EH (cell line): Measurements from ENCODE around the gene DCDC2C.
"Not testable (repeated sequence)": the region's sequence is repeated elsewhere in the genome, so short reads cannot be mapped to it uniquely, and the experiment has no call there.

ENCODE experiments used
- DNase-seq: peaks from one replicate; pipeline ENCODE4 v3.0.0-alpha.2; 2015; ENCODE audit warnings: low read depth

The DCDC2C gene

DNA sequence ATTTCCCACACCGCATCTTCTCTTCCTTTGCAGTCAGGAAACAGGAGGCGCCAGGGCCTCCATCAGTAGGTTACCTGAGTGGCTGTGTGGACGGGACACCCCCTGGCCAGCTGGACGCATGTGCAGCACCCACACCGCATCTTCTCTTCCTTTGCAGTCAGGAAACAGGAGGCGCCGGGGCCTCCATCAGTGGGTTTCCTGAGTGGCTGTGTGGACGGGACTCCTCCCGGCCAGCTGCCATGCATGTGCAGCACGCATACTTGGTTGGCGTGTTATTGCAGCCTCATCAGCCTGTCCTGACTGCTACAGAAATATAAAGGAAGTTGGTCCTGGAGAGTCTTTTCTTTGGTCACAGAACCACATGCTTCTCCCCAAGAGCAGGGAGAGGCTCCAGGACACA is 74.6 kb downstream of the DCDC2C start:
- DNase-seq: no peak

DNA sequence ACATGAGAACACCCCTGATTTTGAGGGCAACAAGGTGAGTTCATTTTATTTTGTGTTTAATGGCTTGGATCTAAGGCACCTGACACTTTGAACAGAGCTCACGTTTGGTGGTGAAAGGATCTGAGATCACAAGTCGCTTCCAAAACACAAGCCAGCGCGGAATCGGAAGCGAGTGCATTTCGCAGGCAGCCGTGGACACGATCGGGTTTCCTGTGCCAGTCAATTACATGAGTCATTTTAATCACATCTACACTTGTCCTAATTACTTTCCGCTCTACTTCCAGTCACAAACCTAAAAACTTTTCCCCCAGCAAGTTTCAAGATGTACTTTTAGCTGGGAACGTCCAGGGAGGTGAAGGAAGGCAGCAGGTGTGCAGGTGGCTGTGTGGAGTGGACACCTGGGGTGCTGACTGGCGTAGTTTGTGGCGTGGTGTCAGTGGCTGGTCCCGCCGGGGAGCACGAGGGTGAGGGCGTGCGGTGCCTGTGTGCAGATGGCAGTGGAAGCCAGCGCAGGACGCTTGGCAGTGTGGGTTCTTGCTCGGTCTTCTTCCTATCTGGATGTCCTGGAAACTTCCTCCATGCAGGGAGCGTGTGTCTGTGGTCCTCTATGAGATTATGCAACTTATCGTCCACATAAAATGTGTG is 75.6 kb downstream of the DCDC2C start:
- DNase-seq: no peak

DNA sequence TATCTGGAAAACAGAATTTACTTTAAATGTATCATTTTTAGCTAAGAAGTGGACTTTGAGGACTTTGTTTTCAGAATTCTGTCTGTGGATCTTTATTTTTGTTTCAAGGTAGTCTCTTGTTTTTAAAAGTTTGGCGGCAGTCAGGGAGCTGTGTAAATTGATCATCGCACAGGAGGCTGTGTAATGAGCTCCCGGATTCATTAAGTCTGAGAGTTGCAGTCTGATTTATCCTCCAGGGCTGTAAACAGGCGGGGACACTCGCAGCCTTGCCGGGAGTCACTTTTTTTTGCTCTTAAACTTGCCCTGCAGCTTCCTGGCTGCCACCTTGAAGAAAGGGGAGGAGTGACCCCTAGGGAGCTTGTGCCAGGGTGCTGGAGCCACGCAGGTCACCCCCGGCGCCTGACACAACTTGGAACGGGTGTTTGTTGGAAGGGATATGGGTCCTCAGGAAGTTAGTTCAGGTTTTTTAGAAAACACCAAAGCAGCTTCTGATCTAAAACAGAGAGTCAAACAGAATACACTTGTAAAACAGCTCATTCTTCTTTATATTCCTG is 76.2 kb downstream of the DCDC2C start:
- no peak for DNase-seq

DNA sequence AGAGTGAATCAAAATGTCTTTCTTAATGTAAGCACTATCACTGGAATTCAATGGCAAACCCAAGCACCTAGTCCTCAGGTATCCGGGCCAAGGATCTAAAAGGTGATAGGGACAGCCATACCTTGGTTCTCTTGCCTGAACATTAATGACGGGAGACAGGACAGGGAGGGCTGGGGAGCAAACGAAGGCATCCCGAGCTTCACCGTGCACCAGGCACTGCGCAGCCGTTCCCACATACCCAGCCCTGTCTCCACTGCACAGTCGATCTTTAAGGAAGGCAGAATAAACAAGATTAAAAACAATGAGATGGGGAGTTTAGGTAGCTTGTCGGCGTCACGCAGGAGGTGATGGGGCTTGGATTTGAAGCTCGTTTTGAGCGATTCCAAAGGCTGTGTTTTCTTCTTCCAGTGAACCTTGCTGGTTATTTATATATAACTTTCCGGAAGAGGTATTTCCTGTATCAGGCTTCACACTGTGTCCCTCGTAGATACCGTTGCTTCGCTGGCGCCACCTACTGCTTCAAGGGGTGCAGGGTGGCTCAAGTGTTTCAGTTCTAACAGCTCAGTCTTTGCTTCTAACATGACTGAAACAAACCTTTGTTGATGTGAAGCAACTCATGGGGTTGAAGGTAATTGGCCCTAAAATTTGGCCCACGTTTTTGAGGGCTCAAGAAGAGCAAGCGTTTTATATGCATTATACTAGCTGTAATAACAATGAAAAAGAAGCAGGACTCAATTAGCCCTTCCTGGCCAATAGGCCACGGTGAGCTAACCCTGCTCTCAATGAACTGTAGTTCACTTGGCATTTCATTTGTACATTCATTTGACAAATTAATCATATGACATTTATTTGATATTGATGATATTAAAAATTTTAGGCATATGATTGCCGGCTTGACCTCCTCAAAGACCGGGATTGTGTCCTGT is 77.4 kb downstream of the DCDC2C start:
- DNase-seq: no peak

DNA sequence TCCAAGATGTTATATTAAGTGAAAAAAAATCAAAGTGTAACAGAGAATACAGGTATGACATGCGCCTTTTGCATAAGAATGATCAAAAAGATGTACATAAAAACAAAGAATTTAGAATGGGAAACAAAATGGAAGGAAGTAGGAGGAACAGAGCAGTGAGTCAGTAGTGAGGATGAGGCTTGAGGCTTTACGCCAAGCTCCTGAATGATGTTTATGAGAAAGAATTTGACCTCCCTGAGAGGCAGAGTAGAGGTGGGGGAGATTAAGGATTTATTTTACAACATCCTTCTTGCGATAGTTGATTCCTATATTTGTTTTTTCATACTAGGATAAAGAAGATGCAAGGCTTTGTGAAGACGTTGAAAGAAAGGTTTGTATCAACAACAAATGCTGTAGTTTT is 81.4 kb downstream of the DCDC2C start:
- DNase-seq: peak; percentile 7

DNA sequence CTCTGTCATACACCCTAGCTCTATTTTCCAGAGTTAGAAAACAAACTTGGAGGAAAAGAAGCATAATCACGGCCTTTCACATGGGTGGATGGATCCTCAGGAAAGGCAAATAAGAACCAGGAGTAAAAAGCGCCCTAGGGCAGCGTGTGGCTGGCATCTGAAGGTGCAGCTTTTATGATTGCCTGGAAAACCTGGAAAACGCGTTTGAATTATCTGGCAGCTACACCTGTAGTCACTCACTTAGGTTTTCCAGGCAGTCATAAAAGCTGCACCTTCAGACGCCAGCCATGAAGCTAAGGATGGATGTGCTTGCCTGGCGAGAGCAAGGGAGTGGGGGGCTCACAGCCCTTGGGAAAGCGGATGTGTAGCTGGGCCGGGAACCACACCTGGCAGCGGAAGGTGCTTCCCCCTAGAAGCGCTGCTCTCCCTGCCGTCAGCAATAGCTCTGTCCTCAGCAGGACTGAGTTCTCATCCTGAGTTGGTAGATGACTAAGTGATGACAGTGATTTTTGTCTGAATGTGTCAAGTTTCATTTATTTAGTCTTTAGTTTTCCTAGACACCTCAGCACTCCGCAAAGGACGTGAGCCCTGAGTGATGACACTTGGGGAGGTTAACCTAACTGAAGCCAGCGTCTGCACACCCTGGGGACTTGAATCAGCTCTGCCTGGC is 82.0 kb downstream of the DCDC2C start:
- DNase-seq: peak; percentile 1

DNA sequence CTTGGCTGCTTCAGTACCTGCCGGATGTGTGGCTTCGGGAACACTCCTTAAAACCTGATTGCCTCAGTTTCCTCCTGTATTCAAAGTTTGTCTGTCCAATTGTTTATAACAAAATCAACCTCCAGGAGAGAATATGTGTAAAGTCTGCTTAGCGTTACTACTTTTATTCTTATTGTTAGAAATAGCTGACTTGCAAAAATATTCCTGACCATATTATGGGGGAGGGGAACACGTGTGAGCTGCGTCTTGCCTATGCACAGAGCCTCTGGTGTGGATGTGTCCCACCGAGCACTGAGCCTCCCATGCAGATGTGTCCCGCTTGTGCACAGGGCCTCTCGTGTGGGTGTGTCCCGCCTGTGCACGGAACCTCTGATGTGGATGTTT is 82.5 kb downstream of the DCDC2C start:
- DNase-seq: no peak

DNA sequence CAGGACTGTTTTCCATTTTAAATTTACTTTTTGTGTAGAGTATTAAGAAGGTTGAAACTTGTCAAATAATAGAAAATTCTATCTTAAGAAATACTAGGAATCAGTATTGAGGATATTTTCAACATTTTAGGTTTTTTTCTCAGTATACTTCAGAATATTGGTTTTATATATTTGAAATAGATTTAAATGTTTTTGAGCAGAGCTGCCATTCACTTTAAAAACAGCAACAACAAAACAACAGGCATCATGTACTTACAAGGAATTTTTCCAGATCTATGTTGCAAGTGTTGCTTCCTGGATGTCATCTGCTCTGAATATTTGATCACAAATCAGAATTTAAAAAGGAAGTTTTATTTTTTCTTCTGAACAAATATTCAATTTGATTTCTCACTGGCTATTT is 84.4 kb downstream of the DCDC2C start:
- DNase-seq: no peak

DNA sequence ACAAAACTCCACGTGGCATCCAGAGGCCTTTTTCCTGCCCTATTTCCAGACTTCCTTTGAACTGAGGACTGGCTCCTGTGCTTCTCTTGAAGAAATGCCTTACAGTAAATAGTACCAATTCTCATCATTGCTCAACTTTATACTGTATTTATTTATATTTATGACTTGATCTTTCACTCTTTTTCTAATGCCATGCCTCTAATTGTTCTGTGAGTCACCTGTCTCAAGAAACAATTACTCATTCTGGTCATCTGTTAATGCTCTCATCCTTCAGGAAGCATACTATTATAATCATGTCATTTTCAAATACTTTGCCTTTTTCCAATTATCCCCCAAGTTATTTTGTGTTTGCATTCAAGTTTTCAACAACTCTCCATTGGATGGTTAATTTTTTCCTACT is 85.9 kb downstream of the DCDC2C start:
- no peak for DNase-seq

DNA sequence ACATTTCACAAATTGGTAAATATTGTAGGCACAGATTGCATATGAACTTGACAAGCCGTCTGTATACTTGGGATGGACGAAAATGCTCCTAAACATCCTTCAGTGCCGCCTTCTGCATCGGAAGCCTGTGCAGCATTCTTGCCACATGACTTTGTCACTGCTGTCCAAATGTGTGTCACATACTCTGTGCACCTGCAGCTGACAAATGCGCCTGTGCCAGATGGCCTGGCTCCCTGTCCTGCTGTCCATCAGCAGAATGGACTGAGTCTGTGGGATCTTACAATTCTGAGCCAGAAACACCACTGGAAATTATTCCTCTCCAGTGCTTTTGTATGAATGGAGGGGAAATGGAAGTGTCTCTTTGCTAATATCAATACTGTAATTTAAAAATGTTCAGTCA is 89.9 kb downstream of the DCDC2C start:
- no peak for DNase-seq

DNA sequence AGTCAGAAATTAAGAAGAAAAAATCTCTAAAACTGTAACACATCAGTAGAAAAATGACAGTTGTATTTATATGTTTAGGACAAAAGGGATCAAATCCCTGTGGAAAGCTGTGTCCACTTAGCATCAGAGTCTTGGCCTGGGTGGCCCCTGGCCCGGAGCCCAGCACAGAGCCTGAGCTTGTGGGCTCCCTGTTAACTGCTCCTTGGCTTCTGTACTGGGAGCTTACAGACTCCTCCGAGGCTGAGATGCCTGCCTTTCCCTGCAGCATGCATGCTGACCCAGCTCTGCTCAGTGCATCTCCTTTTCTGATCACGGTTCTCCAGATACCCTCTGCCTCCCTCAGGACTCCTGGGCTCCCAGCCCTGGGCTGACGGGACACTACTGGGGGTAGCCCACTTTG is 98.1 kb downstream of the DCDC2C start:
- no peak for DNase-seq

DNA sequence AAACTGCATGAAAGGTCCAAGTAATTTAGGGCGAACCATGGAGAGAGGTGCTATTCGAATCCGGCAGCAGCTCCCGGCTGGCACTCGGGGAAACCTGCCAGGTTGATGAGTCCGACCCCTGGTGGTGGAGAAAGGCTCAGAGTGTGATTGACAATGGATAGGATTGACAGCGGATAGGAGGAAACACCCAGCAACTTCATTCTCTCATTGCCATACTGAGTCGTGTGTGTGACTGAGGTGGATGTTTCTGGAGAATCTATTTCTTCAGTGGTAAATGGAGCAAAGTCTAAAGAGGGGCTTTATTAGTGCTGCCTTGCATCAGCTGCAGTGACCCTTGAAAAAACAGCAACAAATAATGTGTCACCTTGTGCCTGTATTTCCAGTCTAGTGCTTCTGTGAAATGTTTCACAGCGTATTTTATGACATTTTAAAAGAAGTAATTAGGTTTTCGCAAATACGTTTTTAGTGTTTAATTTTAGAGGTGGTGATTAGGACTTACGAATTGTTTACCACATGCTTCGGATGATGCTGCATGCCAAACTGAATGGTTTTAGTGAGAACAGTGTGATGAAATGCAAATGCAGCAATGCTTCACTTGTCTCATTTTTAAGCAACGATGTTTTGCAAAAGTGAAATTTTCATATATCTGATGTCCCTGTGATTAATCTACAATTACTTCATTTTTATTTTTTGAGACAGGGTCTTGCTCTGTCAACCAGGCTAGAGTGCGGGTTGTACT is 102.0 kb downstream of the DCDC2C start:
- DNase-seq: no peak

DNA sequence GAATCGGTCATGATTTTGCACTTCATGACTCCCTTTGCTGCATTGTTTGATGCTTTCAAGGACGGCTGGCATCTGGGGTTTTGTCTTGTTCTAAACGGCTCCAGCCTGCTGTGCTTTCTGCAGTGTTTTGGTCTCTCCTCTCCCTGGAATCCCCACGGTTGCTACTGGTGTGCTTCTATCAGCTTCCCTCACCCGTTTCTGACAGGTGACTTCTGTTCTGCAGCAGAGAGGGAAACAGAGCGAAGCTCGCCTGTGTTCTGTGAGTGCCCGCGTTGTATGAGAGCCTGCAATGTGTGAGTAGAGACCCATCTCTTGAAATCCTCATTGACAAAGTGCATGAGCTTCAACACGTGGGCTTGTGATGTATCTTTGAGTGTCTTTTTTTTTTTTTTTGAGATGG is 102.8 kb downstream of the DCDC2C start:
- no peak for DNase-seq

DNA sequence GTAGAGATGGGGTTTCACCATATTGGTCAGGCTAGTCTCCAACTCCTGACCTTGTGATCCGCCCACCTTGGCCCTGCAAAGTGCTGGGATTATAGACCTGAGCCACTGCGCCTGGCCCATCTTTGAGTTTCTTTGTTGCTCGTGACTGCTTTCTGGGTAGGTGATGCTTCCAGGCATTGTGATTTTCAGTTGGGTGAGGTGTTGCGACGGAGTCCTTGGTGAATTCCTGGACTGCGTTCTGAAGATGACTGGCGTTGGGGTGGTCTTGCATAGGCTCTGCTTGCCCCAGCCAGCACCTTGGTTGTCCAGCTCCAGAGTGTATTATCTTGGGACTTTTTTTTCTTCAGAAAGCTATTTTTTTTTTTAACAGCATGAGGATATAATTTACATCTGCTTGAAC is 103.4 kb downstream of the DCDC2C start:
- DNase-seq: no peak

DNA sequence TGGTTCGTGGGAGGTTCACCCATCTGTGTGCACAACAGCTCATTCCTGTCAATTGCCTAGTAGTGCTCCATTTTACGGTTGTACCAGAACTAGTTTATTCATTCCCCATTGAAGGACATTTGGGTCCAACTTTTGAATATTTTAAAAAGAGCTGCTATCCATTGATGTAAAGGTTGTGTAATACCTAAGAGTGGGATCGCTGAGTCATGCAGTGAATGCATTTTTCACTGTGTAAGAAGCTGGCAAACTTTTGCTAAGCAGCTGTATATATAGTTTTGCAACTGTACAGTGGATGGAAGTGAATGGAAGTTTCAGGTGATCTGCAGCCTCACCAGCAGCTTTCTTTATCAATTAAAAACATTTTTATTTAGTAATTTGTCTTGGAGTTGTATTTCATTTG is 104.5 kb downstream of the DCDC2C start:
- DNase-seq: no peak

DNA sequence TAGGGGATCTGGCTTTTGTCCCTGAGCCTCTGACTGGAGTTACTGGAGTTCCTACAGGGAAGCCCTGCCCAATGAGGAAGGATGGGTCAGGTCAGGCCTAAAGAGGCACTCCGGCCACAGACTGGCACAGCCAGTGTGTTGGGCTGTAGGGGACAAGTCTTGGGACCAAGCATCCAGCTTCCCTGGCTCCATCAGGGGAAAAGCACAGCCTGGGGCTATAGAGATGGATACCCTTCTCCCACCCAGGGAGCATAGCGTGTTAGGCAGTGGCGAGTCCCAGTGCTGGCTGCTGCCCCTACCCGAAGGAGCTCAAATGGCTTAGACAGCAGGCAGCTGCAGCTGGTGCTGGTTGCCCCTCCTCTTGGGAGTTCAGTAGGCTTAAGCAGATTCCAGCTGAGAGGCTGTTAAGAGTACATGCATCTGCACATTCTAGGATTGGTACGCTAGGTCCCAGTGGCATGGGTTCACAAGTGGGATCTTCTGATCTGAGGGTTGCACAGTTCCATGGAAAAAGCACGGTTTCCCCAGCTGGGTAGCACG is 111.4 kb downstream of the DCDC2C start:
- DNase-seq: no peak

DNA sequence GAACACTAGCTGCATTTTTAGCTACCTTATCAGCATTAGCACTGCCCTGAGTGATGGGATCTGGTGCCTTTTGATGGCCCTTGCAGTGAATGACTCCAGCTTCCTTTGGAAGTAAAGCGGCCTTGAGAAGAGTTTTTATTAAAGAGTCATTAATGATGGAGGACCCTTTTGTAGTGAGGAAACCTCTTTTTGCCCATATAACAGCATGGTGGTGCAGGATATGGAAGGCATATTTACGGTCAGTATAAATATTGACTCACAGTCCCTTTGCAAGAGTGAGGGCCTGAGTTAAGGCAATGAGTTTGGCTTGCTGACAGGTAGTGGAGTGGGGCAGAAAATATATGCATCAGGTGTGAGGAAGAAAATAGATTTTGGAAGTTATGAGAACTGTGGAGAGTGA is 113.8 kb downstream of the DCDC2C start:
- not testable (repeated sequence) for DNase-seq

DNA sequence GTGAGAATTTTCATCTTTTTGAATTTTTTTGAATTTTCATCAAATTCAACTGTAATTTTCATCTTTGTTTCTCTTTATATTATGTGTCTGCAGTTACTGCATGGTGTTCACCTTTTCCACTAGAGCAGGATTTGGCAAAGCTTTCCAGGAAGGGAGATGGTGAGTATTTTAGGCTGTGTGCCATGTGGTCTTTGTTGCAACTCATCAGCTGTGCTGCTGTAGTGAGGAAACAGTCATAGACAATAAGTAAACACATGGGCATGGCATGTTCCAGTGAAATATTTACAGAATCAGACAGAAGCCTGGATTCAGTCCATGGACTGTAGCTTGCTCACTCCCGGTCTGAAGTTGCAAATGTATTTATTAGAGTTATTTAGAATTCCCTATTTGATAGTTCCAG is 120.4 kb downstream of the DCDC2C start:
- DNase-seq: no peak

DNA sequence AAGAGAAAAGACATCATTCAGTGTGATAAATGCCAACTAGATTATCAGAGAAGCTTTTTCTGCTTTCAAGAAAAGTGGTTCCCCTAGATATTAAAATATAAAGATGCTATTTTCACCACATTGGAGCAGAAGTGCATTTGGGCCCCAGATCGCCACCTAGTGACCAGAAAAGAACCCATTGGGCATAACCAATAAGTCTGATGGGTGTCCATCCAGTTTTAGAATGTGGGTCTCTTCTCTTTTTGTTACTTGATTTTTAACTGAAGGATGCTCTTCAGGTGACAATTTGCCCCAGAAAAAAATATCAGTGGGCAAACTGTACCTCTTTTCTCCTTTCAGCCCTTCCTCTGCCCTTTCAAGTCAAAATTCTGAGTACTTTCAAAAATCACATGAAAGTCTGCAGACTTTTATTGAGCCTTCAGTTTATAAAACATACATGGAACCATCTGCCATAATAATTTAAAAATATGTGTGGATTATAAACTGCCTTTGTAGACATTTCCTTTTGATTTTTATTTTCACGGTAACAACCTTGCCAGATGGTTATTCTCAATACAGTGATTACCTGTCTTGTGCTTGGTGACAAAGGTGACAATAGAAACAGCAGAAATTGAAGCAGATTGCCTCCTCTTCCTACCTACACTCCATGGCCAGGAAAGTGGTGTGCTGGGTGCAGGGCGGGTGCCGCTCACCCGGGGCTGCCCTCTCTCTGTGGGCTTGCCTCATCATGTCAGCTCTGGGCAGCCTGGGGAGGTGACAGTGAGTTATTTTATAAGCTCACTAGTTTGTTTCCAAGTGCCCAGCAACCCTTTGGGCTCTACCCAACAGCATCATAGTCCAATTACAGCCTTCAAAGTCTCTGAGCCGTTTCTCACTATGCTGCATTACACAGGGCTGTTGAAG is 124.5 kb downstream of the DCDC2C start:
- no peak for DNase-seq

DNA sequence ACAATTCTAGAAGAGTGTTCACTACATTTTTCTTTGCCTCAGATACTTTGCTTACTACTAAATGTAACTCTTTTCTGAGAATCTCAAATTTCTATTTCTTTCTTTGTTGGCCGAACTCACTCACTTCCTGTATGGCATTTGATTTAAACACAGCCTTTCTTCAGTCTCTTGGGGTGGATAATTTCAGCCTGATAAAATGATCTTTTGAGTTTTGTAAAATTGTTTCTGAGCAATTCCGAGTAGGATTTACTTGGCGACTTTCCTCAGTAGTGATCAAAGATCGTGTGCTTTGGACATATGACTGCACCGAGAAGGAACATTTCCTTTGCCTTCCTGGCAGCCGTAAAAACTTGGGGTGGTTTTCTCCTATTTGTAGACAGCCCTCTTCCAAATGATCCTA is 127.4 kb downstream of the DCDC2C start:
- DNase-seq: no peak

DNA sequence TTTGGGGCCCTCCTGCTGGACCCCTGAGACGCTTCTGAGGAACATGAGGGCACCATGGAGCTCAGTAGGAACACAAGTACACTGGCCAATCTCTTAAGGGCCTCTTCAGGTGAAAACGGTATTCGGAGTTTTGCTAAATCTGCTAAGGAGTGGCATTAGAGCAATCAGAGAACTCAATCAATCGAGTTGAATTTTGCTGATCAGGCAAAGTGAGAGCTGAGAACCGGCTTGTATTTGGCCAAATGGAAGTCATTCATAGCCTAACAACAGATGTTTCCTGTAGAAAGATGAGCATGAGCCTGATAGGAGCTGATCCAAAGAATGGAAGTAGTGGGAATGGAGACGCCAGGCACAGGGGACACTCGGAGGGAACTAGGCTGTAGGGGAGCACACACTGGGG is 133.7 kb downstream of the DCDC2C start:
- DNase-seq: no peak
